ENCODE results near the gene ANKRD34A.

DNA sequence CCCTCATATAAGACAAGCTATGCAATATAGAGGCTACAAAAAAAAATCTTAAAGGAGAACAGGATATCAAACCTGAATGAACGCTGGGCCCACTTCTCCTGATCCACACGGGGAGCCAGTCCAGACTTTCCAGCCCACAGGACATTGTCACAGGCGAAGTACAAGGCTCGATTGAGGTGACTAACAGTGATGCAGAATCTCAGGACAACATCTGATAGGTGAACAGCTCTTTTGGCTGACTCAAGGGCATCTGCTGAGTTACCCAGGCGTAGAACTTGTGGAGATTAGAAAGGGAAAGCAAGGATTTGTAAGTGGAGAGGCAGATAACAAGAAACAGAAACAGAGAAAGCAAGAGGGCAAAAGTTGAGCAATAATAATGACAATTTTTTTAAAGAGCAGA is 47.6 kb downstream of the ANKRD34A start:
- TF ChIP-seq, protein P1, sequence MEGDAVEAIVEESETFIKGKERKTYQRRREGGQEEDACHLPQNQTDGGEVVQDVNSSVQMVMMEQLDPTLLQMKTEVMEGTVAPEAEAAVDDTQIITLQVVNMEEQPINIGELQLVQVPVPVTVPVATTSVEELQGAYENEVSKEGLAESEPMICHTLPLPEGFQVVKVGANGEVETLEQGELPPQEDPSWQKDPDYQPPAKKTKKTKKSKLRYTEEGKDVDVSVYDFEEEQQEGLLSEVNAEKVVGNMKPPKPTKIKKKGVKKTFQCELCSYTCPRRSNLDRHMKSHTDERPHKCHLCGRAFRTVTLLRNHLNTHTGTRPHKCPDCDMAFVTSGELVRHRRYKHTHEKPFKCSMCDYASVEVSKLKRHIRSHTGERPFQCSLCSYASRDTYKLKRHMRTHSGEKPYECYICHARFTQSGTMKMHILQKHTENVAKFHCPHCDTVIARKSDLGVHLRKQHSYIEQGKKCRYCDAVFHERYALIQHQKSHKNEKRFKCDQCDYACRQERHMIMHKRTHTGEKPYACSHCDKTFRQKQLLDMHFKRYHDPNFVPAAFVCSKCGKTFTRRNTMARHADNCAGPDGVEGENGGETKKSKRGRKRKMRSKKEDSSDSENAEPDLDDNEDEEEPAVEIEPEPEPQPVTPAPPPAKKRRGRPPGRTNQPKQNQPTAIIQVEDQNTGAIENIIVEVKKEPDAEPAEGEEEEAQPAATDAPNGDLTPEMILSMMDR (IDR thresholded peaks at IDR 0.05) = no peak
- no peak for TF ChIP-seq EP300 (IDR thresholded peaks at IDR 0.05)

All from ovary (tissue), 3 donors.